WERI-Rb-1 (cell line): ENCODE measurements around the gene LEFTY1.

Experiments
- DNase-seq: peaks from one replicate; pipeline ENCODE4 v3.0.0-alpha.2; 2020
- H3K27ac ChIP-seq: fragments of 250-450 bp; sonication (Bioruptor Pico); 2 replicates; pipeline ENCODE4 v1.5.1; 2020; ENCODE audit warnings: mild to moderate bottlenecking, moderate library complexity
- H3K27me3 ChIP-seq: fragments of 250-450 bp; sonication (Bioruptor Pico); 2 replicates; pipeline ENCODE4 v1.5.1; 2021; ENCODE audit warnings: mild to moderate bottlenecking, low read depth, moderate library complexity; ENCODE audit not compliant: insufficient read depth, severe bottlenecking
- H3K36me3 ChIP-seq: fragments of 250-450 bp; sonication (Bioruptor Pico); 2 replicates; pipeline ENCODE4 v1.5.1; 2020; ENCODE audit warnings: mild to moderate bottlenecking, moderate library complexity
- H3K4me3 ChIP-seq: 2 replicates; pipeline ENCODE4 v1.5.1; 2011; ENCODE audit warnings: low read depth, mild to moderate bottlenecking, control low read depth, low read length
- H3K9me3 ChIP-seq: fragments of 250-450 bp; sonication (Bioruptor Pico); 2 replicates; pipeline ENCODE4 v1.5.1; 2021; ENCODE audit warnings: mild to moderate bottlenecking, moderate library complexity; ENCODE audit not compliant: severe bottlenecking
- CTCF ChIP-seq: IDR thresholded peaks from 2 replicates; pipeline ENCODE4 v1.5.1; 2011; ENCODE audit warnings: low read depth, mild to moderate bottlenecking, control low read depth, inconsistent platforms, low read length

LEFTY1 gene

GRCh38 chr1:225911191-225912130 lies 22.5 kb upstream of the LEFTY1 start:
- Histone ChIP-seq H3K27me3 (no peaks in the 10 kb centered on the region), H3K27ac (no peak overlapping the region), H3K36me3 (no peaks in the 10 kb centered on the region), H3K4me3 (no peak overlapping the region), H3K9me3 (no peaks in the 10 kb centered on the region)
- no peak for DNase-seq
- TF ChIP-seq CTCF, result no peak

- Histone ChIP-seq H3K4me3 (no peak overlapping the region), H3K36me3 (no peaks in the 10 kb centered on the region), H3K27me3 (no peaks in the 10 kb centered on the region), H3K9me3 (no peaks in the 10 kb centered on the region), H3K27ac (no peak overlapping the region)
- no peak for DNase-seq
- no peak for TF ChIP-seq CTCF
Measured at GRCh38 chr1:225909477-225909876, 20.5 kb upstream of the LEFTY1 start.

GRCh38 chr1:225908773-225909172 lies 19.8 kb upstream of the LEFTY1 start:
- Histone ChIP-seq H3K27ac (no peak overlapping the region), H3K36me3 (no peaks in the 10 kb centered on the region), H3K27me3 (no peaks in the 10 kb centered on the region), H3K9me3 (no peaks in the 10 kb centered on the region), H3K4me3 (no peak overlapping the region)
- no peak for TF ChIP-seq CTCF
- DNase-seq, result no peak

GRCh38 chr1:225908013-225908640 lies 19.2 kb upstream of the LEFTY1 start:
- H3K36me3 ChIP-seq, result no peaks in the 10 kb centered on the region
- no peak overlapping the region for H3K27ac ChIP-seq
- no peaks in the 10 kb centered on the region for H3K9me3 ChIP-seq
- no peak for DNase-seq
- no peak overlapping the region for H3K4me3 ChIP-seq
- H3K27me3 ChIP-seq, result no peaks in the 10 kb centered on the region
- TF ChIP-seq CTCF, result no peak

- no peaks in the 10 kb centered on the region for H3K27me3 ChIP-seq
- no peak for TF ChIP-seq CTCF
- DNase-seq, result no peak
- H3K9me3 ChIP-seq, result no peaks in the 10 kb centered on the region
- no peak overlapping the region for H3K27ac ChIP-seq
- no peaks in the 10 kb centered on the region for H3K36me3 ChIP-seq
- no peak overlapping the region for H3K4me3 ChIP-seq
Measured at GRCh38 chr1:225907341-225907740, 18.4 kb upstream of the LEFTY1 start.
